PC-9 (cell line): ENCODE results near the gene SYNJ2.

ENCODE experiments used
- CTCF ChIP-seq: fragments of 200-600 bp; sonication (generic); conservative IDR thresholded peaks from 2 replicates; pipeline ENCODE4 v1.6.1; 2017; ENCODE audit warnings: mixed run types, antibody characterized with exemption, mild to moderate bottlenecking, moderate library complexity
- EZH2 ChIP-seq: fragments of 200-600 bp; sonication (generic); IDR thresholded peaks from 2 replicates; pipeline ENCODE4 v1.8.0; 2017; ENCODE audit warnings: antibody characterized with exemption, low read depth

DNA sequence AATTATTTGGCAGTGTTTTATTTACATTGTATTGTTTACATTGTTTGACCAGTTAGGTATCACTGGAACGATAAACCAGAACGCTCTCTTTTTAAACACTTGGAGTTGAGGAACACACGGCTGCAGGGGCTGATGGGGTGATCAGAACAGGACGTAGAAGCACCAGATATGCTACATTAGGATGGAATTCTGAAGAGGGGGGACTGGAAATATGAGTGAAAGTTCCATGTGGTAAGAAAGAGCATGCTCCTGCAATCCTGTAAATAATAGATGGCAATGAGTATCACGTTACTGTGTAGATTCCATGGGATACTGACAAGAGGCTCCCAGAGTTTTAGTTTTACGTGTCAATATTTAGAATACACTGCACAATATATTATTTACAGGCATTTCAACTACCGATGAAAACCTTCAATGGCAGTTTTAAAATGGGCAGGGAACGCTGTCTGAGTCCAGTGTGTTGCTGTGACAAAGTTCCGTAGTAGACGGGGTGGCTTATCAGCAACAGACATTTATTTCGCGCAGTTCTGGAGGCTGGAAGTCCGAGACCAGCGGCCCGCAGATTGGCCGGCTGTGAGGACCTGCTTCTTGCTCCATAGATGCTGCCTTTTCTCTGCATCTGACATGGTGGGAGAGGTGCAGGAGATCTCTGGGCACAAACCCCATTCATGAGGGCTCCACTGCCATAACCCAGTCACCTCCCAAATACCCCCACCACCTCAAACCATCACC, 43.1 kb downstream of the SYNJ2 start:
- TF ChIP-seq CTCF: no peak
- no peak for TF ChIP-seq EZH2
